ENCODE data around the gene KIF5A.

DNA sequence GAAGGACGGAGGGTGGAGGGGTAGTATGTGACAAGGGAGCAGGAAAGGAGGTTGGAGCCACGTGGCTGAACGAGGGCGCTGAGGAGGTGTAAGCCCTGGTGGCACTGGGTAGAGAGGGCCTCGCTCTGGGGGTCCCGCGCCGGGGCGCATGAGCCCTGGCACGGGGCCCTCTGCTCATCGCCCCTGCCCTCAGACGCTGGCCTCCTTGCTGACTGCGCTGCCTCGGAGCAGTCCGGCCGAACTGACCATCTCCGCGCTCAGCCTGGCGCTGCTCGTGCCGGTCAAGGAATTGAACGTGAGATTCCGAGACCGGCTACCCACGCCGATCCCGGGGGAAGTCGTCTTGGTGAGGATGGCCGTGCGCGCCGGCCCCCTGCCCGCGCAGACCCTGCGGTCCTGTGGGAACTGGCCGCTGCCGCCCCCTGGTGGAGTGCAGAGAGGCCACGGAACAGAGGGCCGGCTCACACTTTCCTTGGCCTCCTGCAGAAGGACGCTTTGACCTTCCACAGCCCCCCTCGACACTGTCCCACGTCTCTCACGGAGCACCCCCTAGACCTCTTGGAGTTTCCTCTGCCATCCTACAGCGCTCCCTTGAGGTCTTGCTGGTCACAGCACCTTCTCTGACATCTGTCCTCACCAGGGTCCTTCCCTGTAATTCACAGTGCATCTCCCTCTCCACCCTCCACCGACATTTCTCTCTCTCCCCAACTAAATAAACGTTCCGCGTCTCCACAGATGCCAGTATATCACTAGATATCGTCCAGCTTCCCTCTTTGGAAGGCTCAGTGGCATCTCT is 71.9 kb downstream of the KIF5A start:
- TF ChIP-seq, protein P1, sequence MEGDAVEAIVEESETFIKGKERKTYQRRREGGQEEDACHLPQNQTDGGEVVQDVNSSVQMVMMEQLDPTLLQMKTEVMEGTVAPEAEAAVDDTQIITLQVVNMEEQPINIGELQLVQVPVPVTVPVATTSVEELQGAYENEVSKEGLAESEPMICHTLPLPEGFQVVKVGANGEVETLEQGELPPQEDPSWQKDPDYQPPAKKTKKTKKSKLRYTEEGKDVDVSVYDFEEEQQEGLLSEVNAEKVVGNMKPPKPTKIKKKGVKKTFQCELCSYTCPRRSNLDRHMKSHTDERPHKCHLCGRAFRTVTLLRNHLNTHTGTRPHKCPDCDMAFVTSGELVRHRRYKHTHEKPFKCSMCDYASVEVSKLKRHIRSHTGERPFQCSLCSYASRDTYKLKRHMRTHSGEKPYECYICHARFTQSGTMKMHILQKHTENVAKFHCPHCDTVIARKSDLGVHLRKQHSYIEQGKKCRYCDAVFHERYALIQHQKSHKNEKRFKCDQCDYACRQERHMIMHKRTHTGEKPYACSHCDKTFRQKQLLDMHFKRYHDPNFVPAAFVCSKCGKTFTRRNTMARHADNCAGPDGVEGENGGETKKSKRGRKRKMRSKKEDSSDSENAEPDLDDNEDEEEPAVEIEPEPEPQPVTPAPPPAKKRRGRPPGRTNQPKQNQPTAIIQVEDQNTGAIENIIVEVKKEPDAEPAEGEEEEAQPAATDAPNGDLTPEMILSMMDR (IDR thresholded peaks at IDR 0.05; ENCODE audit: extremely low read depth in 1 of 2, insufficient read depth in 1 of 2, low read depth in 1 of 2, low read length in 2 of 2) = peak; percentile 94 to 98
- no peak for TF ChIP-seq POLR2A (IDR thresholded peaks at IDR 0.05; ENCODE audit: low read depth, low read length)
- peak; percentile 77 for TF ChIP-seq EZH2 (IDR thresholded peaks at IDR 0.05; ENCODE audit: borderline replicate concordance, low read depth, low read length, severe bottlenecking)

Data from endothelial cell of umbilical vein (primary cell).